Measurements from ENCODE around the gene PLB1. TPM values are rescaled to one million over a fixed set of nuclear protein-coding genes. Genes with fewer than 3 reads are reported as not detected.

PLB1 gene
- total RNA-seq, 6 experiments from 2014 or later: 0.66 to 1.9 (median 1.1) TPM

DNA sequence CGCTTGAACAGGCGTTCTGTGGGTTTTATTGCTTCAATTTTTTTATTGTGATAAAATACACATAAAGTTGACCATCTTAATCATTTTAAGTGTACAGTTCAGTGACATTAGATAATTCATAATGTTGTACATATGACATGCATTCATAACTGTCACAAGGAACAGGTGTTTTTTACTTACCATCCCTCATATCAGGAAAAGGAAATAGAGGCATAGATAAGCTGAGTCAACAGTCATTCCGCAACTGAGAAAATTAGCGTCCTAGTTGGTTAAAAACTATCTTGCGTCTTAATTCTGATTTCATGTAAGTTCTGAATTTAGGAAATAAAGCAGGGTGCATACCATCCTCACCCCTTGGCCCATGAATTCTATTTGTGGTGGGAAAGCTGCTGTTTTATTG, 36.5 kb downstream of the PLB1 start:
- ATAC-seq: no peak
- 62% methylated on average over 5 of the region's 5 CpGs for WGBS (ENCODE audit: insufficient coverage, low coverage, low lambda C conversion rate, missing lambda C conversion rate)
- intact Hi-C loops (cut with DNase I): no loop called here

DNA sequence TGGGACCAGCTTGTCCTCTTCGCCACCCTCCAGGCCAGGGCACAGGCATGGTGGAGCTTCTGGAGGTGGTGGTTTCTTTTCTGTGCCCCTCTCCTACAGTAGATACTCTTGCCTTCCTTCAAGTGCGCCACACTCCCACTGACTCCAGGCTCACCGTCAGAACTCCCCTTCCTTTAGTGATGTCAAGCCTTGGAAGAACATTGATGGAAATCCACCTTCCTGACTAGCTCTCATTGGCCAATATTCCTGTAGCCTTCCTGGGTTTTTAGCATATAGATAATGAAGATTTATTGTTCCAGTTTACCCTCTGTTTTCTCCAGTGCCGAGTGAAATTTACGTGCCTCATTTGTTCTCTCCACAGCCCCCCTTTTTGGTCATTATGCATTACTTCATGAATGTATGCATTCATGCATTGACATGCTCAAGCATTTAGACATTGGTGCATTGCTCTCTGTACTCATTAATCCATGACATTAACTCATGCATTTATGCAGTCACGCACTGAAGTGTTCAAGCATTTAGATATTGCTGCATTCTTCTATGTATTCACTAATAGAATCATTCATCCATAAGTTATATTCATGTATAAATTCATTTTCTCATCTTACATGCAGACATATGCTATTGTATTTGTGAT, 37.3 kb downstream of the PLB1 start:
- TF ChIP-seq POLR2A (IDR thresholded peaks at IDR 0.05) (no peak), CTCF (IDR thresholded peaks at IDR 0.05) (no peak)

More for the DNA sequence above, 36.5 kb downstream of the PLB1 start:
- DNase-seq: no peak
- Histone ChIP-seq H3K4me3 (no peak overlapping the region), H3K4me1 (no peaks in the 10 kb centered on the region), H3K9me3 (no peaks in the 10 kb centered on the region), H3K36me3 (no peaks in the 10 kb centered on the region), H3K27ac (no peak overlapping the region), H3K27me3 (no peaks in the 10 kb centered on the region)
- TF ChIP-seq CTCF (IDR thresholded peaks at IDR 0.05): no peak
- TF ChIP-seq POLR2A (IDR thresholded peaks at IDR 0.05): no peak

DNA sequence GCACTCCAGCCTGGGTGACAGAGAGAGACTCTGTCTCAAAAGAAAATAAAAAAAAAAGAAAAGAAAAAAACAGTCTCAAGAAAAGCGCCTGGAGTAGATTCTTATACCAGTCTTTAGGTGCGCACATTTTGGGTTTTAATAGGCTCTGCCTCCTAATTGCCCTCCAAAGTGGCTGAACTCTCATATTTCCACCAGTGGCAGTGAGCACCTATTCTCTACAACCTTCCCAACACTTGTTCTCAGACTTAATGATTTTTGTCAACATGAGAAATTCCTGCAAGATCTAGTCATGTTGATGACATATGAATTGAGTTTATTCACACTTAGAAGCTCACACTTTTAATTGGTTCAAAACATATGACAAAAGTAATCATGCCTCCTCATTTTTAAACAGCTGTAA, 39.0 kb downstream of the PLB1 start:
- intact Hi-C loops (cut with DNase I): no loop called here
- no peak overlapping the region for H3K27ac ChIP-seq
- H3K4me3 ChIP-seq: no peak overlapping the region
- H3K27me3 ChIP-seq: no peaks in the 10 kb centered on the region
- 84% methylated on average over 2 of the region's 2 CpGs for WGBS (ENCODE audit: insufficient coverage, low coverage, low lambda C conversion rate, missing lambda C conversion rate)
- H3K9me3 ChIP-seq: no peaks in the 10 kb centered on the region
- no peaks in the 10 kb centered on the region for H3K4me1 ChIP-seq
- TF ChIP-seq CTCF (IDR thresholded peaks at IDR 0.05): no peak
- TF ChIP-seq POLR2A (IDR thresholded peaks at IDR 0.05): no peak
- no peaks in the 10 kb centered on the region for H3K36me3 ChIP-seq
- ATAC-seq (no peak), DNase-seq (no peak)

More for the DNA sequence above, 37.3 kb downstream of the PLB1 start:
- Histone ChIP-seq H3K36me3 (no peaks in the 10 kb centered on the region), H3K9me3 (no peaks in the 10 kb centered on the region), H3K4me1 (no peaks in the 10 kb centered on the region), H3K27me3 (no peaks in the 10 kb centered on the region), H3K27ac (no peak overlapping the region), H3K4me3 (no peak overlapping the region)
- 64% methylated on average over 5 of the region's 6 CpGs for WGBS (ENCODE audit: insufficient coverage, low coverage, low lambda C conversion rate, missing lambda C conversion rate)
- intact Hi-C loops (cut with DNase I): no loop called here
- ATAC-seq (no peak), DNase-seq (no peak)

- intact Hi-C loops (cut with DNase I): no loop called here
- H3K27ac ChIP-seq: no peak overlapping the region
- no peaks in the 10 kb centered on the region for H3K27me3 ChIP-seq
- ATAC-seq (no peak), DNase-seq (no peak)
- H3K36me3 ChIP-seq: no peaks in the 10 kb centered on the region
- no peaks in the 10 kb centered on the region for H3K9me3 ChIP-seq
- no peaks in the 10 kb centered on the region for H3K4me1 ChIP-seq
- no peak overlapping the region for H3K4me3 ChIP-seq
- WGBS (ENCODE audit: insufficient coverage, low coverage, low lambda C conversion rate, missing lambda C conversion rate): 53% methylated on average over 3 of the region's 9 CpGs
- TF ChIP-seq CTCF (IDR thresholded peaks at IDR 0.05): no peak
- no peak for TF ChIP-seq POLR2A (IDR thresholded peaks at IDR 0.05)
Measured at GRCh38 chr2:28538134-28538533, 42.3 kb downstream of the PLB1 start.

All from right lobe of liver (tissue), 6 donors.